Non-pigmented ciliary epithelial cell (primary cell): ENCODE measurements around the gene PNMT.

Experiments
- DNase-seq: peaks from one replicate; pipeline ENCODE4 v3.0.0-alpha.2; 2010; ENCODE audit warnings: low read depth

The PNMT gene, protein sequence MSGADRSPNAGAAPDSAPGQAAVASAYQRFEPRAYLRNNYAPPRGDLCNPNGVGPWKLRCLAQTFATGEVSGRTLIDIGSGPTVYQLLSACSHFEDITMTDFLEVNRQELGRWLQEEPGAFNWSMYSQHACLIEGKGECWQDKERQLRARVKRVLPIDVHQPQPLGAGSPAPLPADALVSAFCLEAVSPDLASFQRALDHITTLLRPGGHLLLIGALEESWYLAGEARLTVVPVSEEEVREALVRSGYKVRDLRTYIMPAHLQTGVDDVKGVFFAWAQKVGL

DNA sequence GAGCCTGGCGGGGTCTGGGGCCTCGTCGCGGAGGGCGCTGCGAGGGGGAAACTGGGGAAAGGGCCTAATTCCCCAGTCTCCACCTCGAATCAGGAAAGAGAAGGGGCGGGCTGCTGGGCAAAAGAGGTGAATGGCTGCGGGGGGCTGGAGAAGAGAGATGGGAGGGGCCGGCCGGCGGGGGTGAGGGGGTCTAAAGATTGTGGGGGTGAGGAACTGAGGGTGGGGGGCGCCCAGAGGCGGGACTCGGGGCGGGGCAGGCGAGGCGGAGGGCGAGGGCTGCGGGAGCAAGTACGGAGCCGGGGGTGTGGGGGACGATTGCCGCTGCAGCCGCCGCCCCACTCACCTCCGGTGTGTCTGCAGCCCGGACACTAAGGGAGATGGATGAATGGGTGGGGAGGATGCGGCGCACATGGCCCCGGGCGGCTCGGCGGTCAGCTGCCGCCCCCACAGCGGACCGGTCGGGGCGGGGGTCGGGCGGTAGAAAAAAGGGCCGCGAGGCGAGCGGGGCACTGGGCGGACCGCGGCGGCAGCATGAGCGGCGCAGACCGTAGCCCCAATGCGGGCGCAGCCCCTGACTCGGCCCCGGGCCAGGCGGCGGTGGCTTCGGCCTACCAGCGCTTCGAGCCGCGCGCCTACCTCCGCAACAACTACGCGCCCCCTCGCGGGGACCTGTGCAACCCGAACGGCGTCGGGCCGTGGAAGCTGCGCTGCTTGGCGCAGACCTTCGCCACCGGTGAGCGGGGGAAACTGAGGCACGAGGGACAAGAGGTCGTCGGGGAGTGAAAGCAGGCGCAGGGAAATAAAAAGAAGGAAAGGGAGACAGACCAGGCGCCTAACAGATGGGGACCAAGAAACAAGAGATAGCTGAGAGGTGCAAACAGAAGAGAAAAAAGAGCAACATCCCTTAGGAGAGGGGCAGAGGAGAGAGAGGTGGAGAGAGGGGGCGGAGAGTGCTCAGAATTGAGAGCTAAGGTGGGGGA is at the start of gene PNMT:
Gene PNMT (plus strand): TSS at position 509 of the 980 bp plus-strand sequence. CDS start 23 bp downstream, at position 532.
- no peak for DNase-seq

GRCh38 chr17:39618956-39619785 is 49.1 kb upstream of the PNMT start:
- DNase-seq, result no peak

GRCh38 chr17:39619786-39620101 is 48.5 kb upstream of the PNMT start:
- no peak for DNase-seq

DNA sequence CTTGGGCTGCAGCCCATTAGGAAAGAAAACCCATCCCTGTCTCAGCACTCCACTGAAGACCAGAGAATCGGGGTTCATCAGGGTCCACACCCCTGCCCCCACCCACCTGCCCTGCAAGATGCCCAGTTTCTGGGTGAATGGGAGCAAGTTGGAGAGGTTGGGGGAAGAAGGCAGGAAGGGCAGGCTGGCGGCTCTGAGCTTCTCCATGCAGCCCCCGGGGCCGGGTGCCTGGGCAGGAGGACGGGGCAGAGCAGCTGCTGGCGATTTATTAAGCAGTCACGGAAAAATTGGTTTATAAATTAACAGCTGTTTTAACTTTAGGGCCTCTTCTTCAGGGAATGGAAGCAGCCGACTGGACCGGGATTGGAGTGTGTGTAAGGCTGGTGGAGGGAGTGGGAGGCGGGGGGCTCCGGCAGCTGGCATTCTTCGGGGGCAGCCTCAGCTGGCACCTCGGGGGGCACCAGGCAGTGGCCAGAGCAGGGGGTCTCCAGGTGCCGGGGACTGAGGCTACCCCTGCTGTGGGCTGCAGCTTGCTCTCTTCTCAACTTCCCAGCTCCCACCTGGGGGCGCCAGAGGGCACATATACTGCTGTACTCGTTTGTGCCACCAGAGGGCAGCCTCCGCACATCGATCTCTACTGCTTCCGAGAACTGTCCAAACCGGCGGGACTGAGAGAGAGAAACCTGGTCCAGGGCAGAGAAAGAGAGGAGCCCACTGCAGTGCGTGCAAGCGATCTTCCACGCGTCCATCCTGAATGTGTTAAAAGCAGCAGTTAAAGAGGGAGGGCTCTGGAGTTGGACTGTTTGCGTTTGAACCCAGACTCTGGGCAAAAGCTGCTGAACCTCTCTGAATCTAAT is 46.5 kb upstream of the PNMT start:
- peak; percentile 26 for DNase-seq

DNA sequence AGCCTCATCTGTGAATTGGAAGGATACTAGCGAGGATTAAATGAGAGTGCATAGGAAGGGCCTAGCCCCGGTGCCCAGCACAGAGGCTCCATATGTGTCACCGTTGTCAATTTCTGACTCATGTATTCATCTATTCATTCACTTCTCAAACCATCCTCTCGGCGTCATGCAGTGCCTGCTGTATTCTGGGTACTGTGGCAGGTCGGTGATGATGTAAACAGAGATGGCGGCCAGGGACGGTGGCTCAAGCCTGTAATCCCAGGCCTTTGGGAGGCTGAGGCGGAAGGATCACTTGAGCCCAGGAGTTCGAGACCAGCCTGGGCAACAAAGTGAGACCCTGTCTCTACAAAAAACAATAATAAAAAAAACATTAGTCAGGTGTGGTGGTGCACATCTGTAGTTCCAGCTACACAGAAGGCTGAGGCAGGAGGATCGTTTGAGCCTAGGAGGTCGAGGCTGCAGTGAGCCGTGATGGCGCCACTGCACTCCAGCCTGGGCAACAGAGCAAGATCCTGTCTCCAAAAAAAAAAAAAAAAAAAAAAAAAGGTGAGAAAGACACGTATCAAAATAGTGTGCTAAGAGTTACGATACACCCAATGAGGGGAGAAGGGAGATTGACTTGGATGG is 45.8 kb upstream of the PNMT start:
- no peak for DNase-seq

DNA sequence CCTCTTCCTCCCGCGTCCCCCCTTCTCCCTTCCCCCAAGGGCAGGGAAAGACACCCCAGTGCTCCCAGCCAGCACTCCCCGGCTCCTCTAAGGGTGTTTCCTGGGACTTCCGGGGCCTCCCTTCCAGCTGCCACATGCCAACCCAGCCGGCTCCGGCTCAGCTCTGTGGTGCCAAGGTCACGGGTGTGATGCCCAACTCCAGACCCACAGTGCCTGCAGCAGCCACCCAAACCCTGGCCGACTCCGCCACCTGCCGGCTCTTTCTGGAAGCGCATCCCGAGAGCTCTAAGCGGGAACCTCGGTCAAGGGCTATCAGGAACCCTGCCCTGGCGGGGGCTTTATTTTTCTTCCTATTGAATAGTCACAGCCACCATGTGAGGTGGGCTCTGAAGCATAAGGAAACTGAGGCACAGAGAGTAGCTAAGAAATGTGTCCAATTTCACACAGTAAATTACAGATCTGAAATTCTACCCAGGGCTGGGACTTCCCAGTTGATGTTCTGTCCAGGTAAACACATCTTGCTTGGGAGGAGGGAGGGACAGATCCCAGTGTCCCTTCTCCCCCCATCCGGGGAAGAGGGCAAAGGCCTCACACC is 44.8 kb upstream of the PNMT start:
- no peak for DNase-seq

- no peak for DNase-seq
Measured at GRCh38 chr17:39624313-39624712, 43.9 kb upstream of the PNMT start.

DNA sequence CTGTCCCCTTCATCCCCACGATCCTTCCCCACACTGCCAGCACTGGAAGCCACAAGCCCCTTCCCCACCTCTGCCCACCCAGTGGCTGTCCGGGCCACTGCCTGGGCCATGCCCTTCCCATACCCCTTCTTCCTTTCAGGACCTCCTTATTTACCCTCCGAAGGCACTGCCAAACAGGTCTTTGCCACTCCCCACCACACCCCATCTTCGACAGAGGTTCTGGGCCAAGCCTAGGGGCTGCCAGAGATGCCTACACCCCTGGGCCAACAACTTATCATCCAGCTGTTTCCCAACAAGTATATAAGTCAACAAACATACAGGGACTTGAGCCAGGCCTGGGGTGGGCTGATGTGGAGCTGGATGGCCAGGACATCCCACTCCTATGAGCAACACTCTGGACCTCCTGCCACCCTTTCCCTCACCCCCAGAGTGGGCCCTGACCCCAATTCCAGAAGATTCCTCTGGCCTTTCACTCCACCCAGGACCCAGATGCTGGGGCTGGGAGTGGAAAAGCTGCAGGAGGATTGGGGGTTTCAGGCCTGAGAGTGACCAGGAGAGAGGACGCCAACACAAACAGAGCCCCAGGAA is 43.0 kb upstream of the PNMT start:
- no peak for DNase-seq

DNA sequence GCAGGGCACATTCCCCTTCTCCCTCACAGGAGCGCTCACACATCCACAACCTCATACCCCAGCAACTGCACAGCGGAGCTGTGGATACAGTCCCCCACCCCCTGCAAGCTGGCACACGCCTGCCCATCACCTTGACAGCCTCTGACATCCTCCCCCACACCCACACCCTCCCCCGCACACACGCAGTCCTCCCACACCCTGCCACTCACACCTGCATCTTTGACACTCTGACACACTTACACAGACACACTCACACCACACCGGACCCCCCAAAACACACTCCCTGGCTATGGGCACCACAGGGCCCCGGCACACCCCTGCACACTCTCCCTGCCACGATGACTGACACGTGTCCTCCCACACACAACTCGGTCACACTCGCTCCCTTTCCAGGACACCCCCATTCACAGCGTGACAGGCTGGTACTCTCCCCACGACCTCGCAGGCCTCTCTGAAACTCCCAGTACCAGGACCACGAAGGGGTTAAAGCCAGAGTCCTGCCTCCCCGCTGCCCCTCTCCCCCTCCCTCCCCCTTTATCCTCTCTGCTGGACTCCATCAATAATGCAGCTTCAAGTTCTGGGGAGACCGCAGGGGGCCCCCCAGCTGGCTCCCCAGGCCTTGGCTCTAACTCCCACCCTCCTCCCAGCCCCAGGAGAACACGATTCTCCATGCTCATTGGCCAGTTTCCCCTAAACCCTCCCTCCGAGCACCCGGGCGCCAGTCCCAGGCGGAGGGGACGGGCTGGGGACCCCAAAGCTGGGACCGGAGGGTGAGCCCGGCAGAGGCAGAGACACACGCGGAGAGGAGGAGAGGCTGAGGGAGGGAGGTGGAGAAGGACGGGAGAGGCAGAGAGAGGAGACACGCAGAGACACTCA is 41.8 kb upstream of the PNMT start, which contains the start of gene PPP1R1B:
Gene PPP1R1B (plus strand): TSS at position 782 of the 876 bp plus-strand sequence. CDS start 441 bp downstream, outside the sequence.
- DNase-seq, result no peak

GRCh38 chr17:39627047-39627711 is 41.1 kb upstream of the PNMT start:
- no peak for DNase-seq

DNA sequence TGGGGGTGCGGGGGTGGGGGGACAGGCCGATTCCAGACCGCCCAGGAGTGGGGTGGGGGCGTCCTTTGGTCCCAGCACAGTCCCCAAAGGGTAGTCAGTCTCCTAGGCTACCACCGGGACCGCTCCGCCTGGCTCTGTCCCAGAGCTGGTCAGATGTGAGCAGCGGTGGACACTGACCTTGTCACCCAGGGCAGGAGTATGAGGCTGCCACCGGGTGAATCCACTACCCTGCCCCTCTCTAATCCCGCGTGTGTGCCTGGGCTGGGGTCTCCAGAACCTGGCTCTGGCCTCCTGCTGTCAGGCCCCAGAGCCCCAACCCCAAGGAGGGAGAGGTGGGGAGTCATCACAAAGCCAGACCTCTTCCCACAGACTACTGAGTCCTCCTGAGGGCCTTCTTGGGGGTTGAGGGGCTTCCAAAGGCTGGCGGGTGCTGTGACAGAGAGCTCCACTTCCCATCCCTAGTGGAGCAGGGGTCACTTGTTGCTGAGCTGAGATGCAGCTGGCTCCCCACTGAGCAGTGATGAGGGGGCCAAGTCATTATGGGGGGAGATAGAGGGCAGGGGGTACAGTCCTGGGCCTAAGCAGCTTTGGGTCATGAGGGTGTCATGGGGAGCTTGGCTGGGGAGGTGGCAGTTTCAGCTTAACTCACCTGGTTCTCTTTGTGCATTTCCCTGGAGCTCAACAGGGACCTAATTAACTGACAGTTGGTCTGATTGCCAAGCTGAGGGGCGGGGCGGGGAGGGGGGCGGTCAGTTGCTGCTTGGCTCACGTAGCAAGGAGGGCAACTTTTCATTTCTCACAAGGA is 40.3 kb upstream of the PNMT start:
- no peak for DNase-seq

- DNase-seq, result no peak
Measured at GRCh38 chr17:39628655-39629493, 39.4 kb upstream of the PNMT start.

- no peak for DNase-seq
Measured at GRCh38 chr17:39629494-39629880, 38.8 kb upstream of the PNMT start.

GRCh38 chr17:39629898-39630297 is 38.4 kb upstream of the PNMT start:
- no peak for DNase-seq

GRCh38 chr17:39631403-39631802 is 36.9 kb upstream of the PNMT start:
- no peak for DNase-seq

DNA sequence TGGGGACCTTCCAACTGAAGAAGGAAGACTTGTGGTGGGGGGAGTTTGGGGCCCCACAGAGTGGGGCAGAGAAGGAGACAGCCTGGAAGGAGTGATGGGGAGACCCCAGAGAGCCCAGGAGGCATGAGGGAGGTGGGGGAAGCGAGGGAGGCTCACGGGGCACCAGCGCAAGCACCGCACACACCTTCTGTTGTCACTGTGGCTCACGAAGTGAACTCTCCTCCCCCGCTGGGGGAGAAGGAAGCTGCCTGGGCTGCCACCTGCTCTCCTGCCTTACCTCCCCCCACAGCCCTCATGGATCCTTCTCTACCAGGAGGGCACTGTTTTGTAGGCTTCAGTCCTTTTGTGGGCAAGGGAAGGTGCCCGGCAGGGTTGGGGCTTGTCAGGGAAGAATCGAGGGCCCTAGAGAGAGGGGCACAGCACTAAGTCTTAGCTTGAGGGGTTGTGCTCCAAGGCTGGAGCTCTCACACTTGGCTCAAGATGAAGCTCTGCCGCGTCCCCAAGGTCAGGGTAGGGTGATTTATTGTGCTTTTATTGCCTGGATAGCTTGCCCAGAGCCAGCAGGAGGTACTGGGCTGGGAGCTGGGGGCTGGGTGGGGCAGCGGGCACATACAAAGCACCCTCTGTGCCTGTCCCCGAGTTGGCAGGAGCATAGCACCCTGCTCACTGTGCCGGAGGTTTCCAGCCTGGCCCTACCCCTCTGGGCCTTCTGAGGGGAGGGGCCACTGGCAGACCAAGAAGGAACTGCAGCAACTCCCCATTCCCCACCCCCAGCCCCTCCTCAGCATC is 35.9 kb upstream of the PNMT start:
- DNase-seq, result no peak
